ENCODE results near the gene EYA4. TPM values are rescaled to one million over a fixed set of nuclear protein-coding genes. Genes with fewer than 3 reads are reported as not detected.

EYA4 gene
- polyA plus RNA-seq, 2 of the 4 experiments (the other 2 are of a cell fraction): 14.4 to 28.3 TPM

GRCh38 chr6:133247581-133247980 is 6.4 kb downstream of the EYA4 start:
- CTCF ChIA-PET: interaction anchor here (0.6 kb wide), 1 partner anchor 980 kb away, joined by 3 read pairs; no protein-coding TSS in a partner anchor
- WGBS (ENCODE audit: missing lambda C conversion rate): 37% methylated on average over 5 of the region's 5 CpGs
- TF ChIP-seq CBX8 (IDR thresholded peaks at IDR 0.05): no peak
- no peak for TF ChIP-seq CBX2 (IDR thresholded peaks at IDR 0.05; ENCODE audit: borderline replicate concordance, low read depth)
- no peak for TF ChIP-seq CEBPB (IDR thresholded peaks at IDR 0.05)
- TF ChIP-seq, protein P1, sequence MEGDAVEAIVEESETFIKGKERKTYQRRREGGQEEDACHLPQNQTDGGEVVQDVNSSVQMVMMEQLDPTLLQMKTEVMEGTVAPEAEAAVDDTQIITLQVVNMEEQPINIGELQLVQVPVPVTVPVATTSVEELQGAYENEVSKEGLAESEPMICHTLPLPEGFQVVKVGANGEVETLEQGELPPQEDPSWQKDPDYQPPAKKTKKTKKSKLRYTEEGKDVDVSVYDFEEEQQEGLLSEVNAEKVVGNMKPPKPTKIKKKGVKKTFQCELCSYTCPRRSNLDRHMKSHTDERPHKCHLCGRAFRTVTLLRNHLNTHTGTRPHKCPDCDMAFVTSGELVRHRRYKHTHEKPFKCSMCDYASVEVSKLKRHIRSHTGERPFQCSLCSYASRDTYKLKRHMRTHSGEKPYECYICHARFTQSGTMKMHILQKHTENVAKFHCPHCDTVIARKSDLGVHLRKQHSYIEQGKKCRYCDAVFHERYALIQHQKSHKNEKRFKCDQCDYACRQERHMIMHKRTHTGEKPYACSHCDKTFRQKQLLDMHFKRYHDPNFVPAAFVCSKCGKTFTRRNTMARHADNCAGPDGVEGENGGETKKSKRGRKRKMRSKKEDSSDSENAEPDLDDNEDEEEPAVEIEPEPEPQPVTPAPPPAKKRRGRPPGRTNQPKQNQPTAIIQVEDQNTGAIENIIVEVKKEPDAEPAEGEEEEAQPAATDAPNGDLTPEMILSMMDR (IDR thresholded peaks at IDR 0.05): no peak
- no peak for TF ChIP-seq CHD4 (IDR thresholded peaks at IDR 0.05; ENCODE audit: borderline replicate concordance)
- no peak for TF ChIP-seq KDM1A (IDR thresholded peaks at IDR 0.05; ENCODE audit: low read depth)
- no peak for TF ChIP-seq ZFP36 (IDR thresholded peaks at IDR 0.05; ENCODE audit: borderline replicate concordance, partially characterized antibody)
- no peak for TF ChIP-seq ZNF302 (CRISPR knock-in tag; IDR thresholded peaks at IDR 0.05)
- TF ChIP-seq ELK1 (IDR thresholded peaks at IDR 0.05; ENCODE audit: low read depth, low read length): no peak
- no peak for TF ChIP-seq SREBF2 (IDR thresholded peaks at IDR 0.05)
- TF ChIP-seq, protein P2, sequence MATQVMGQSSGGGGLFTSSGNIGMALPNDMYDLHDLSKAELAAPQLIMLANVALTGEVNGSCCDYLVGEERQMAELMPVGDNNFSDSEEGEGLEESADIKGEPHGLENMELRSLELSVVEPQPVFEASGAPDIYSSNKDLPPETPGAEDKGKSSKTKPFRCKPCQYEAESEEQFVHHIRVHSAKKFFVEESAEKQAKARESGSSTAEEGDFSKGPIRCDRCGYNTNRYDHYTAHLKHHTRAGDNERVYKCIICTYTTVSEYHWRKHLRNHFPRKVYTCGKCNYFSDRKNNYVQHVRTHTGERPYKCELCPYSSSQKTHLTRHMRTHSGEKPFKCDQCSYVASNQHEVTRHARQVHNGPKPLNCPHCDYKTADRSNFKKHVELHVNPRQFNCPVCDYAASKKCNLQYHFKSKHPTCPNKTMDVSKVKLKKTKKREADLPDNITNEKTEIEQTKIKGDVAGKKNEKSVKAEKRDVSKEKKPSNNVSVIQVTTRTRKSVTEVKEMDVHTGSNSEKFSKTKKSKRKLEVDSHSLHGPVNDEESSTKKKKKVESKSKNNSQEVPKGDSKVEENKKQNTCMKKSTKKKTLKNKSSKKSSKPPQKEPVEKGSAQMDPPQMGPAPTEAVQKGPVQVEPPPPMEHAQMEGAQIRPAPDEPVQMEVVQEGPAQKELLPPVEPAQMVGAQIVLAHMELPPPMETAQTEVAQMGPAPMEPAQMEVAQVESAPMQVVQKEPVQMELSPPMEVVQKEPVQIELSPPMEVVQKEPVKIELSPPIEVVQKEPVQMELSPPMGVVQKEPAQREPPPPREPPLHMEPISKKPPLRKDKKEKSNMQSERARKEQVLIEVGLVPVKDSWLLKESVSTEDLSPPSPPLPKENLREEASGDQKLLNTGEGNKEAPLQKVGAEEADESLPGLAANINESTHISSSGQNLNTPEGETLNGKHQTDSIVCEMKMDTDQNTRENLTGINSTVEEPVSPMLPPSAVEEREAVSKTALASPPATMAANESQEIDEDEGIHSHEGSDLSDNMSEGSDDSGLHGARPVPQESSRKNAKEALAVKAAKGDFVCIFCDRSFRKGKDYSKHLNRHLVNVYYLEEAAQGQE (IDR thresholded peaks at IDR 0.05): no peak
- TF ChIP-seq EHF (CRISPR knock-in tag; IDR thresholded peaks at IDR 0.05): no peak
- TF ChIP-seq RARB (CRISPR knock-in tag; IDR thresholded peaks at IDR 0.05): no peak
- no peak for TF ChIP-seq RNF2 (IDR thresholded peaks at IDR 0.05; ENCODE audit: borderline replicate concordance, low read depth)
- TF ChIP-seq, protein P3, sequence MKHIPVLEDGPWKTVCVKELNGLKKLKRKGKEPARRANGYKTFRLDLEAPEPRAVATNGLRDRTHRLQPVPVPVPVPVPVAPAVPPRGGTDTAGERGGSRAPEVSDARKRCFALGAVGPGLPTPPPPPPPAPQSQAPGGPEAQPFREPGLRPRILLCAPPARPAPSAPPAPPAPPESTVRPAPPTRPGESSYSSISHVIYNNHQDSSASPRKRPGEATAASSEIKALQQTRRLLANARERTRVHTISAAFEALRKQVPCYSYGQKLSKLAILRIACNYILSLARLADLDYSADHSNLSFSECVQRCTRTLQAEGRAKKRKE (CRISPR knock-in tag; IDR thresholded peaks at IDR 0.05; ENCODE audit: low read depth): no peak
- no peak for TF ChIP-seq POLR2AphosphoS2 (conservative IDR thresholded peaks at IDR 0.05; ENCODE audit: low read length)
- DNase-seq (ENCODE audit: low read depth in 1 of 2, low spot score in 1 of 2) (peak in 1 of 2 experiments; percentile 11), FAIRE-seq (no peak), ATAC-seq (no peak)
- no peak overlapping the region for H3K4me3 ChIP-seq
- peaks cover 65% of the 10 kb centered on the region for H3K4me1 ChIP-seq
- H3K4me2 ChIP-seq: peak overlapping the region; percentile 96
- POLR2A ChIA-PET: no interaction called here
- H3K9me3 ChIP-seq: no peaks in the 10 kb centered on the region
- peak overlapping the region; percentile 47 to 65; a peak in 4 of 6 replicates for H3K27ac ChIP-seq

- FAIRE-seq: no peak
- TF ChIP-seq E2F6 (IDR thresholded peaks at IDR 0.05; ENCODE audit: borderline replicate concordance, low read depth) (no peak), MAFK (IDR thresholded peaks at IDR 0.05; ENCODE audit: partially characterized antibody) (peak; percentile 16), CEBPB (IDR thresholded peaks at IDR 0.05) (peak in 1 of 2 experiments; percentile 18; a peak in 1 of 4 replicates), FOSL2 (IDR thresholded peaks at IDR 0.05) (no peak), FOSL2 (CRISPR knock-in tag; IDR thresholded peaks at IDR 0.05) (peak; percentile 69), EHF (CRISPR knock-in tag; IDR thresholded peaks at IDR 0.05) (no peak), SREBF2 (IDR thresholded peaks at IDR 0.05) (no peak), RCOR1 (IDR thresholded peaks at IDR 0.05; ENCODE audit: low read depth, low read length) (no peak)
- H3K4me2 ChIP-seq: peak overlapping the region; percentile 96
- DNase-seq (ENCODE audit: low read depth in 1 of 2, low spot score in 1 of 2): peak in 1 of 2 experiments; percentile 29
- CTCF ChIA-PET: no interaction called here
- 0 out of 6 replicates have a peak, but pooled peaks of 1 of the 2 experiments have one; percentile 37 for ATAC-seq
- H3K9me3 ChIP-seq: no peaks in the 10 kb centered on the region
- H3K4me1 ChIP-seq: peaks cover 73% of the 10 kb centered on the region
- POLR2A ChIA-PET: no interaction called here
- no peak overlapping the region for H3K4me3 ChIP-seq
- WGBS (ENCODE audit: missing lambda C conversion rate): 62% methylated on average over 6 of the region's 6 CpGs
- peak overlapping the region; percentile 47 to 65; a peak in 3 of 6 replicates for H3K27ac ChIP-seq
Measured at GRCh38 chr6:133248241-133249001, 7.3 kb downstream of the EYA4 start.
